OCI-LY7 (cell line): ENCODE data around the gene ATXN7L2. TPM values are rescaled to one million over a fixed set of nuclear protein-coding genes. Genes with fewer than 3 reads are reported as not detected.

Experiments
- BruUV-seq: library from RNA; stranded (reverse); fragments of 400-500 nt; replicated peaks from 2 replicates; lab custom pipeline; 2021; lab: Mats Ljungman, UMichigan
- CTCF ChIA-PET: fragments of 300-600 bp; sonication (Branson Sonifier 250); formaldehyde crosslinking; loops from one replicate; lab custom pipeline; 2022; ENCODE audit warnings: antibody characterized with exemption; ENCODE audit not compliant: unreplicated experiment; lab: Charles Lee
- POLR2A ChIA-PET: fragments of 300-600 bp; sonication (Branson Sonifier 250); formaldehyde crosslinking; loops from one replicate; lab custom pipeline; 2022; ENCODE audit warnings: antibody characterized with exemption; lab: Charles Lee
- DNase-seq: peaks from one replicate; pipeline ENCODE4 v3.0.0-alpha.2; 2015; ENCODE audit warnings: low spot score
- H2AFZ ChIP-seq: fragments of 200-600 bp; sonication (generic), shearing (Covaris generic); 2 replicates; pipeline ENCODE4 v1.6.1; 2014; ENCODE audit warnings: mild to moderate bottlenecking, antibody characterized with exemption, low read length, moderate library complexity
- H3K27ac ChIP-seq: fragments of 200-600 bp; sonication (generic); 2 replicates; pipeline ENCODE4 v1.5.1; 2014; ENCODE audit warnings: mixed run types, low read depth, mild to moderate bottlenecking, moderate library complexity, low read length, inconsistent platforms; ENCODE audit not compliant: poor library complexity, severe bottlenecking
- H3K36me3 ChIP-seq: fragments of 200-600 bp; sonication (generic); 2 replicates; pipeline ENCODE4 v1.6.1; 2014; ENCODE audit warnings: mild to moderate bottlenecking, antibody characterized with exemption, low read length, moderate library complexity, mixed read lengths; ENCODE audit not compliant: insufficient read depth
- H3K4me1 ChIP-seq: fragments of 200-600 bp; sonication (generic); 2 replicates; pipeline ENCODE4 v1.5.1; 2014; ENCODE audit warnings: mild to moderate bottlenecking, low read length; ENCODE audit not compliant: insufficient read depth, poor library complexity, severe bottlenecking
- H3K4me2 ChIP-seq: fragments of 200-600 bp; sonication (generic); 2 replicates; pipeline ENCODE4 v1.6.1; 2014; ENCODE audit warnings: mild to moderate bottlenecking, low read length
- H3K4me3 ChIP-seq: fragments of 200-600 bp; sonication (generic); 2 replicates; pipeline ENCODE4 v1.5.1; 2014; ENCODE audit warnings: mild to moderate bottlenecking, low read depth, low read length; ENCODE audit not compliant: poor library complexity, severe bottlenecking
- H3K79me2 ChIP-seq: fragments of 200-600 bp; sonication (generic); 2 replicates; pipeline ENCODE4 v1.6.1; 2016; ENCODE audit warnings: low read depth, mild to moderate bottlenecking, low read length, moderate library complexity, mixed read lengths; ENCODE audit not compliant: insufficient read depth
- H3K9me2 ChIP-seq: fragments of 200-600 bp; sonication (generic); 2 replicates; pipeline ENCODE4 v1.6.1; 2016; ENCODE audit warnings: mild to moderate bottlenecking, low read length, mixed read lengths; ENCODE audit not compliant: insufficient read depth
- H3K9me3 ChIP-seq: fragments of 200-600 bp; sonication (generic); 2 replicates; pipeline ENCODE4 v1.6.1; 2014; ENCODE audit warnings: mild to moderate bottlenecking, mixed run types, low read length, mixed read lengths
- H4K20me1 ChIP-seq: fragments of 200-600 bp; sonication (generic); 2 replicates; pipeline ENCODE4 v1.6.1; 2014; ENCODE audit warnings: mild to moderate bottlenecking, antibody characterized with exemption, low read length, moderate library complexity, mixed read lengths; ENCODE audit not compliant: insufficient read depth
- CTCF ChIP-seq: fragments of 200-600 bp; sonication (generic); conservative IDR thresholded peaks from 2 replicates; pipeline ENCODE4 v1.5.1; 2014; ENCODE audit warnings: mild to moderate bottlenecking, antibody characterized with exemption, low read length, moderate library complexity, mixed read lengths
- EZH2phosphoT487 ChIP-seq: fragments of 200-600 bp; sonication (generic); IDR thresholded peaks from 2 replicates; pipeline ENCODE4 v1.6.1; 2018; ENCODE audit warnings: low read depth, borderline replicate concordance, mild to moderate bottlenecking, mixed run types, antibody characterized with exemption, low read length, moderate library complexity, mixed read lengths
- intact Hi-C: fragments of 100-400 bp; cut with micrococcal nuclease; formaldehyde crosslinking; loops from one replicate; pipeline ENCODE4 v1.10.0; 2022; ENCODE audit not compliant: unreplicated experiment
- total RNA-seq, 2 experiments: library from RNA; depleted of rRNA in 1 of 2; stranded (reverse); fragments of >200 nt in 1 of 2; shearing (Covaris generic) in 1 of 2; gene quantifications; 2 replicates each; pipeline ENCODE4 v1.2.3, GENCODE V29; 2014 to 2022

Gene ATXN7L2
- total RNA-seq, 2 experiments from 2014 or later: 6.5 to 8.2 TPM

GRCh38 chr1:109504974-109505373 is 21.3 kb downstream of the ATXN7L2 start:
- no peak for TF ChIP-seq CTCF
- no peak for TF ChIP-seq EZH2phosphoT487
- no peaks in the 10 kb centered on the region for H4K20me1 ChIP-seq
- DNase-seq: no peak
- H2AFZ ChIP-seq: no peak overlapping the region
- CTCF ChIA-PET: no interaction called here
- no peak overlapping the region for H3K27ac ChIP-seq
- intact Hi-C loops: no loop called here
- BruUV-seq: no TSS peak
- POLR2A ChIA-PET: interaction anchor here (0.5 to 1.2 kb wide), 4 partner anchors 9 to 649 kb away, joined by 3 to 7 read pairs (median 4); no protein-coding TSS in a partner anchor
- no peaks in the 10 kb centered on the region for H3K79me2 ChIP-seq
- no peaks in the 10 kb centered on the region for H3K9me3 ChIP-seq
- H3K4me3 ChIP-seq: no peak overlapping the region
- no peaks in the 10 kb centered on the region for H3K9me2 ChIP-seq
- peaks cover 16% of the 10 kb centered on the region; the same call in 1 of the 2 replicates for H3K36me3 ChIP-seq
- peaks cover 2% of the 10 kb centered on the region for H3K4me1 ChIP-seq
- no peak overlapping the region for H3K4me2 ChIP-seq

GRCh38 chr1:109508001-109508872 is 24.5 kb downstream of the ATXN7L2 start:
- ChIA-PET POLR2A (no interaction called here), CTCF (interaction anchor here (1.1 kb wide), 1 partner anchor 14 kb away, joined by 4 read pairs; the partner anchor contains the start of gene CYB561D1)
- intact Hi-C loops: no loop called here
- Histone ChIP-seq H3K4me1 (peaks cover 3% of the 10 kb centered on the region), H3K4me2 (no peak overlapping the region), H3K9me2 (no peaks in the 10 kb centered on the region), H3K27ac (no peak overlapping the region), H3K79me2 (no peaks in the 10 kb centered on the region), H2AFZ (no peak overlapping the region), H3K9me3 (no peaks in the 10 kb centered on the region), H3K4me3 (no peak overlapping the region), H3K36me3 (no peaks in the 10 kb centered on the region), H4K20me1 (no peaks in the 10 kb centered on the region)
- no peak for TF ChIP-seq EZH2phosphoT487
- TF ChIP-seq CTCF: no peak
- DNase-seq: no peak
- BruUV-seq: no TSS peak

- intact Hi-C loops: no loop called here
- BruUV-seq: no TSS peak
- H3K4me1 ChIP-seq: peaks cover 3% of the 10 kb centered on the region
- H3K27ac ChIP-seq: no peak overlapping the region
- H3K79me2 ChIP-seq: no peaks in the 10 kb centered on the region
- H4K20me1 ChIP-seq: no peaks in the 10 kb centered on the region
- peak overlapping the region; percentile 50; the same call in 1 of the 2 replicates for H3K4me2 ChIP-seq
- ChIA-PET POLR2A (no interaction called here), CTCF (interaction anchor here (1.0 kb wide), 2 partner anchors 18 to 24 kb away, joined by 3 read pairs; no protein-coding TSS in a partner anchor)
- DNase-seq: no peak
- no peaks in the 10 kb centered on the region for H3K9me3 ChIP-seq
- peak overlapping the region; percentile 59 for H3K4me3 ChIP-seq
- H3K36me3 ChIP-seq: no peaks in the 10 kb centered on the region
- no peaks in the 10 kb centered on the region for H3K9me2 ChIP-seq
- no peak overlapping the region for H2AFZ ChIP-seq
- no peak for TF ChIP-seq CTCF
- no peak for TF ChIP-seq EZH2phosphoT487
These were observed 25.1 kb downstream of the ATXN7L2 start for GRCh38 chr1:109508873-109509175.
